ENCODE data around the gene NADK. TPM values are rescaled to one million over a fixed set of nuclear protein-coding genes. Genes with fewer than 3 reads are reported as not detected.

The NADK gene
- total RNA-seq, 1 donor from 2014 or later = 89.2 TPM

DNA sequence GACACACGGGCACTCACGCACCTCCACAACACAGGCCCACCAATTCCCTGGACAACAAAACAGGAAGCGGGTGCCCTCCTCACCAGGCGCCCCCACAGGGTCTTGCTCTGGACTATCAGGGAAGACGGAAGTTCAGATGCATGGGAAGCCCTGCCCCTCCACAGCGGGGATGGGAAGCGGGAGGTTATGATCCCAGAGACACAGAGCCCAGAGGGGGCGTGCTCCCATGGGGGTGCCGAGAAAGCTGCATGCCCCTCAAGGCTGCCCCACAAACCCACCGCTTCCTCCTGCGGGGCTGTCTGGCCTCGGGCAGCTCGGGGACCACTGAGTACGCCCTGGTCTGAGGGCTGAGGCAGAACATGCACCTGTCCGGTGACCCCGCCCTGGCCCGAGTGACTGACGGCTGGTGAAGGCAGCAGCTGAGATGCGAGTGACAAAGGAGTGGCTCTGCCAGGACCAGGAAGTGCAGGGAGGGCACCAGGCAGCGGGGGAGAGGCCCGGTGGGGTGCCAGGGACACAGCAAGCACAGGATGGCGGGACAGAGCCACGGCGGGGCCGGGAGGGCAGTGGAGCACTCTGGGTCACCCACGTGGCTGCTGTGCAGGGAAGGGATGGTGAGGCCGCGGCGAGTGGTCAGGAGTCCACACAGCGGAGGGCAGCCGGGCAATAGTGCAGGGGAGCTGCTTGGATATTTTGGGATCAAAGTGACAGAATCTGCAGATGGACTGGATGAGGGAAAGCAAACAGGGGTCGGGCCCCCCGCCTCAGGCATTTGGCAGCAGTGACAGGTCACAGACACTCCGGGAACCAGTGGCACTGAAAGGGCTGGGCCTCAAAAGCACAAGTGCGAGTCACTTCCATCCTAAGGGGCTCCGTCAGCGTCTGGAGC lies 18.6 kb downstream of the NADK start:
- H3K27ac Mint-ChIP-seq = no peak overlapping the region
- DNase-seq (ENCODE audit: extremely low spot score, unreplicated experiment) = no peak
- no peak overlapping the region for H3K4me3 Mint-ChIP-seq
- TF ChIP-seq, protein P1, sequence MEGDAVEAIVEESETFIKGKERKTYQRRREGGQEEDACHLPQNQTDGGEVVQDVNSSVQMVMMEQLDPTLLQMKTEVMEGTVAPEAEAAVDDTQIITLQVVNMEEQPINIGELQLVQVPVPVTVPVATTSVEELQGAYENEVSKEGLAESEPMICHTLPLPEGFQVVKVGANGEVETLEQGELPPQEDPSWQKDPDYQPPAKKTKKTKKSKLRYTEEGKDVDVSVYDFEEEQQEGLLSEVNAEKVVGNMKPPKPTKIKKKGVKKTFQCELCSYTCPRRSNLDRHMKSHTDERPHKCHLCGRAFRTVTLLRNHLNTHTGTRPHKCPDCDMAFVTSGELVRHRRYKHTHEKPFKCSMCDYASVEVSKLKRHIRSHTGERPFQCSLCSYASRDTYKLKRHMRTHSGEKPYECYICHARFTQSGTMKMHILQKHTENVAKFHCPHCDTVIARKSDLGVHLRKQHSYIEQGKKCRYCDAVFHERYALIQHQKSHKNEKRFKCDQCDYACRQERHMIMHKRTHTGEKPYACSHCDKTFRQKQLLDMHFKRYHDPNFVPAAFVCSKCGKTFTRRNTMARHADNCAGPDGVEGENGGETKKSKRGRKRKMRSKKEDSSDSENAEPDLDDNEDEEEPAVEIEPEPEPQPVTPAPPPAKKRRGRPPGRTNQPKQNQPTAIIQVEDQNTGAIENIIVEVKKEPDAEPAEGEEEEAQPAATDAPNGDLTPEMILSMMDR (conservative IDR thresholded peaks at IDR 0.05) = no peak
- H3K27me3 Mint-ChIP-seq = no peaks in the 10 kb centered on the region
- H3K36me3 Mint-ChIP-seq = peaks cover 3% of the 10 kb centered on the region
- H3K9me3 Mint-ChIP-seq = no peaks in the 10 kb centered on the region
- H3K4me1 Mint-ChIP-seq (ENCODE audit: unreplicated experiment) = no peaks in the 10 kb centered on the region

GRCh38 chr1:1758692-1759455 lies 19.4 kb downstream of the NADK start:
- DNase-seq (ENCODE audit: extremely low spot score, unreplicated experiment) = no peak
- Mint-ChIP-seq H3K27me3 (no peaks in the 10 kb centered on the region), H3K27ac (peak overlapping the region; percentile 82), H3K36me3 (peaks cover 3% of the 10 kb centered on the region), H3K4me3 (no peak overlapping the region), H3K9me3 (no peaks in the 10 kb centered on the region), H3K4me1 (ENCODE audit: unreplicated experiment) (no peaks in the 10 kb centered on the region)
- TF ChIP-seq, protein P1 (conservative IDR thresholded peaks at IDR 0.05) = no peak

GRCh38 chr1:1758059-1758621 lies 20.1 kb downstream of the NADK start:
- H3K27ac Mint-ChIP-seq = peak overlapping the region; percentile 82
- H3K4me3 Mint-ChIP-seq = no peak overlapping the region
- DNase-seq (ENCODE audit: extremely low spot score, unreplicated experiment) = no peak
- H3K36me3 Mint-ChIP-seq = peaks cover 3% of the 10 kb centered on the region
- no peaks in the 10 kb centered on the region for H3K27me3 Mint-ChIP-seq
- no peaks in the 10 kb centered on the region for H3K9me3 Mint-ChIP-seq
- H3K4me1 Mint-ChIP-seq (ENCODE audit: unreplicated experiment) = no peaks in the 10 kb centered on the region
- TF ChIP-seq, protein P1 (conservative IDR thresholded peaks at IDR 0.05) = no peak

GRCh38 chr1:1757422-1758058 lies 20.7 kb downstream of the NADK start:
- TF ChIP-seq, protein P1 (conservative IDR thresholded peaks at IDR 0.05) = no peak
- no peaks in the 10 kb centered on the region for H3K27me3 Mint-ChIP-seq
- H3K4me1 Mint-ChIP-seq (ENCODE audit: unreplicated experiment) = no peaks in the 10 kb centered on the region
- no peaks in the 10 kb centered on the region for H3K9me3 Mint-ChIP-seq
- no peak overlapping the region for H3K27ac Mint-ChIP-seq
- DNase-seq (ENCODE audit: extremely low spot score, unreplicated experiment) = no peak
- peaks cover 3% of the 10 kb centered on the region for H3K36me3 Mint-ChIP-seq
- no peak overlapping the region for H3K4me3 Mint-ChIP-seq

DNA sequence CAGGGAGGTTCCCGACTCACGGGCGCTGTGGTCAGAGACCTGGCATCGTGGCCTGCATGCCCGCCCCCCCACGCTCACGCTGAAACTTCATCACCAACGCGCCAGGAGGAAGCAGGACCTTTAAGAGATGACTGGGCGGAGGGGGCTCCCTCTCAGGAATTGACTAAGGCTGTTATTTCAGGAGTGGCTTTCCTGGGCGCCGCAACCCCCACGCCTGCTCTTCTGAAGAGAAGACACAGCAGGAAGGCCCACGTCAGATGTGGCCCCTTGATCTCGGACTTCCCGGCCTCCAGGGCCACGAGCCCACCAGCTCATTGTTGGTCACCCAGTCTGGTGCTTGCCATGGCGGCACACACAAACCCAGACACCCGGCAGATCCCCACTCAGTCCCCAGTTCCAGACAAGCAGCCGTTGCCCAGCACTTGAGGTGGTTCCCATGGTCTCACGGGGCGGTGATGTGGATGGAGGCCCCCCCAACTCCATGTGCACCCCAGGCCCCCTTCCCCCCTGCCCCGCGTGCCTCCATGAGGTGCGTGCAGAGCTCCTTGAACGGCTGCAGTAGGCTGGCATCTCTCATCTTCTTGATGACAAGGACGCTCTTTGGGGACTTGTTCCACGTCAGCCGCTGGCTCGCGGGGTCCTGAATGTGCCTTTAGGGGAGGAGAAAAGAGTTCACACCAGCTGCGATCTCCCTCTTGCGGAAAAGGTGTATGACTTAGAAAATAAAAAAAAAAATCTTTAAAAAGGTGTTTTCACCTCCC lies 21.4 kb downstream of the NADK start:
- Mint-ChIP-seq H3K36me3 (peaks cover 3% of the 10 kb centered on the region), H3K27me3 (no peaks in the 10 kb centered on the region), H3K27ac (no peak overlapping the region), H3K4me3 (no peak overlapping the region), H3K4me1 (ENCODE audit: unreplicated experiment) (no peaks in the 10 kb centered on the region), H3K9me3 (no peaks in the 10 kb centered on the region)
- TF ChIP-seq, protein P1 (conservative IDR thresholded peaks at IDR 0.05) = no peak
- no peak for DNase-seq (ENCODE audit: extremely low spot score, unreplicated experiment)
